Osteoblast (primary cell): ENCODE results near the gene SHISA6. TPM values are rescaled to one million over a fixed set of nuclear protein-coding genes. Genes with fewer than 3 reads are reported as not detected.

Experiments used
- DNase-seq: peaks from one replicate; pipeline ENCODE4 v3.0.0; 2011; ENCODE audit warnings: low spot score, mixed read lengths; ENCODE audit not compliant: insufficient read length; ENCODE audit errors: missing footprints
- H2AFZ ChIP-seq: 2 replicates; pipeline ENCODE4 v1.6.0; 2011; ENCODE audit warnings: mild to moderate bottlenecking, low read length
- H3K27ac ChIP-seq: 2 replicates; pipeline ENCODE4 v1.5.1; 2011; ENCODE audit warnings: mild to moderate bottlenecking, low read depth, low read length, moderate library complexity
- H3K27me3 ChIP-seq: 2 replicates; pipeline ENCODE4 v1.6.0; 2012; ENCODE audit warnings: mild to moderate bottlenecking, control low read depth, inconsistent platforms, low read length, moderate library complexity; ENCODE audit not compliant: insufficient read depth
- H3K36me3 ChIP-seq: 2 replicates; pipeline ENCODE4 v1.5.1; 2011; ENCODE audit warnings: mild to moderate bottlenecking, low read length, control low read depth, moderate library complexity; ENCODE audit not compliant: insufficient read depth
- H3K4me1 ChIP-seq: 2 replicates; pipeline ENCODE4 v1.5.1; 2011; ENCODE audit warnings: mild to moderate bottlenecking, low read length, control low read depth, moderate library complexity; ENCODE audit not compliant: insufficient read depth
- H3K4me2 ChIP-seq: 2 replicates; pipeline ENCODE4 v1.6.0; 2011; ENCODE audit warnings: mild to moderate bottlenecking, low read length; ENCODE audit not compliant: insufficient read depth
- H3K4me3 ChIP-seq: fragments of 200-600 bp; sonication (generic); 3 replicates; pipeline ENCODE4 v1.5.1; 2012; ENCODE audit warnings: mild to moderate bottlenecking, low read length, inconsistent platforms; ENCODE audit not compliant: insufficient read depth
- H3K79me2 ChIP-seq: 2 replicates; pipeline ENCODE4 v1.6.0; 2012; ENCODE audit warnings: mild to moderate bottlenecking, low read length, control low read depth, inconsistent platforms; ENCODE audit not compliant: insufficient read depth
- H3K9me3 ChIP-seq: 2 replicates; pipeline ENCODE4 v1.5.1; 2011; ENCODE audit warnings: low read depth, low read length, control low read depth
- H4K20me1 ChIP-seq: 2 replicates; pipeline ENCODE4 v1.6.0; 2012; ENCODE audit warnings: mild to moderate bottlenecking, low read length, control low read depth; ENCODE audit not compliant: insufficient read depth
- CTCF ChIP-seq: IDR thresholded peaks from 2 replicates; pipeline ENCODE4 v1.5.1; 2011; ENCODE audit warnings: mild to moderate bottlenecking, low read depth, low read length, moderate library complexity; ENCODE audit errors: extremely low read depth
- total RNA-seq: library from RNA; depleted of rRNA; stranded (reverse); fragments of >200 nt; gene quantifications from 2 replicates; pipeline ENCODE4 v1.2.3, GENCODE V29; 2012

SHISA6 gene
- total RNA-seq, 1 donor: not detected

GRCh38 chr17:11292491-11292890, 51.5 kb downstream of the SHISA6 start:
- DNase-seq: no peak
- no peak for TF ChIP-seq CTCF
- H3K36me3 ChIP-seq: no peaks in the 10 kb centered on the region
- H3K4me3 ChIP-seq: no peak overlapping the region
- no peaks in the 10 kb centered on the region for H4K20me1 ChIP-seq
- H2AFZ ChIP-seq: no peak overlapping the region
- H3K79me2 ChIP-seq: no peaks in the 10 kb centered on the region
- no peaks in the 10 kb centered on the region for H3K27me3 ChIP-seq
- H3K4me2 ChIP-seq: no peak overlapping the region
- H3K4me1 ChIP-seq: no peaks in the 10 kb centered on the region
- H3K27ac ChIP-seq: no peak overlapping the region
- no peaks in the 10 kb centered on the region for H3K9me3 ChIP-seq

DNA sequence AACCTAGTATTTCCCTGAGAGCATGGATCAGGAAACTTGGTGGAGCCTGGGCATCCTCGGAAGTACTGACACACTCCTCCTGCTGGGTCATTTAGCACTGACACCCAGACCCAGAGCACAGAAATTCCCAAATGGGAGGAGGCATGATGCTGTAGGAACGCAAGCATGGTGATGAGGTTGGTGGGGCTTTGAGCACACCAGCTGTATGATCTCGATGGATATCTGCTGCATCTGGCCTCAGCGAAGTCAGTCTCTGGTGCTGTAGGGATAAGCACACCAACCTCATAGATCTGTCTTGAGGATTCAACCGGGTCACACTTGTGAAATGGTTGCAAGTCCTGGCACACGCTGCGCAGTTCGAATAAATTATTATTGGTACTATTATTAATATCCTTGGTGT, 52.5 kb downstream of the SHISA6 start:
- Histone ChIP-seq H3K4me3 (no peak overlapping the region), H4K20me1 (no peaks in the 10 kb centered on the region), H3K27me3 (no peaks in the 10 kb centered on the region), H3K4me2 (no peak overlapping the region), H3K27ac (no peak overlapping the region), H3K79me2 (no peaks in the 10 kb centered on the region), H3K36me3 (no peaks in the 10 kb centered on the region), H3K9me3 (no peaks in the 10 kb centered on the region), H3K4me1 (no peaks in the 10 kb centered on the region), H2AFZ (no peak overlapping the region)
- DNase-seq: no peak
- TF ChIP-seq CTCF: no peak

GRCh38 chr17:11294826-11295225, 53.8 kb downstream of the SHISA6 start:
- Histone ChIP-seq H4K20me1 (no peaks in the 10 kb centered on the region), H3K36me3 (no peaks in the 10 kb centered on the region), H3K4me2 (no peak overlapping the region), H3K4me1 (no peaks in the 10 kb centered on the region), H3K79me2 (no peaks in the 10 kb centered on the region), H3K27me3 (no peaks in the 10 kb centered on the region), H3K9me3 (no peaks in the 10 kb centered on the region), H3K4me3 (no peak overlapping the region), H3K27ac (no peak overlapping the region), H2AFZ (no peak overlapping the region)
- no peak for TF ChIP-seq CTCF
- no peak for DNase-seq

DNA sequence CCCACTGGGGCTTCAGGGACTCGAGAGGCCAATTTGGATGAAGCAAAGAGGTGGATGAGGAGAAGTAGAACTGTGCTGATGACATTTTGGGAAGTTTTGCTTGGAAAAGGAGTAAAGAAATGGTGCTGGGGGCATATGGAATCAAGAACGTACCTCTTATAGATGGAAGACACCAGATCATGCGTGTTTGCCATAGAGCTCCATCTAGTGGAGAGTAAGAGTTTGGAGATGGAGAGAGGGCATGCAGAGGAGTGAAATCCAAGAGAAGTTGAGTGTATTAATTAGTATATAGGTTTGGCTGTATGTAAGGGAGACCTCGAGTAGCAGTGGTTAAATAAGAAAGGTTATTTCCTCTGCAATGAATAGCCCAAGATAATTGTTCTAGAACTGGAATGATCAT, 56.0 kb downstream of the SHISA6 start:
- Histone ChIP-seq H4K20me1 (no peaks in the 10 kb centered on the region), H2AFZ (no peak overlapping the region), H3K79me2 (no peaks in the 10 kb centered on the region), H3K9me3 (no peaks in the 10 kb centered on the region), H3K27ac (no peak overlapping the region), H3K4me3 (no peak overlapping the region), H3K27me3 (no peaks in the 10 kb centered on the region), H3K4me1 (no peaks in the 10 kb centered on the region), H3K36me3 (no peaks in the 10 kb centered on the region), H3K4me2 (no peak overlapping the region)
- no peak for TF ChIP-seq CTCF
- DNase-seq: no peak
